Body of pancreas (tissue), 4 donors: ENCODE data around the gene RIMBP3B. TPM values are rescaled to one million over a fixed set of nuclear protein-coding genes. Genes with fewer than 3 reads are reported as not detected.
A peak's percentile ranks its signal among the peaks of the same experiment; 100 is the strongest.
"Not testable (repeated sequence)": the region's sequence is repeated elsewhere in the genome, so short reads cannot be mapped to it uniquely, and the experiment has no call there.

Source experiments
- ATAC-seq: fragments of 150-250 bp; one replicate; pipeline ENCODE4 v1.9.1; 2016
- DNase-seq, 4 donors: peaks; one replicate each; pipeline ENCODE4 v3.0.0-alpha.2; 2019
- H3K27ac ChIP-seq, 4 donors: fragments of 200-600 bp; sonication (generic); 1 replicate in 3 of 4; 2 replicates in 1 of 4; pipeline versions ENCODE4 v1.5.1 to v1.6.1; 2016 to 2019; ENCODE audit warnings: mild to moderate bottlenecking in 1 of 4, mixed read lengths in 1 of 4, moderate library complexity in 1 of 4
- H3K27me3 ChIP-seq, 2 donors: fragments of 200-600 bp; sonication (generic); one replicate each; pipeline ENCODE4 v1.6.0; 2016; ENCODE audit warnings: mild to moderate bottlenecking in 1 of 2
- H3K36me3 ChIP-seq, 2 donors: fragments of 200-600 bp; sonication (generic); replicated peaks in 1 of 2; 2 replicates each; pipeline ENCODE4 v1.5.1; 2016; ENCODE audit warnings: low read depth in 2 of 2; ENCODE audit not compliant: insufficient read depth in 1 of 2
- H3K4me1 ChIP-seq: fragments of 200-600 bp; sonication (generic); one replicate; pipeline ENCODE4 v1.6.0; 2016
- H3K4me3 ChIP-seq, 2 donors: fragments of 200-600 bp; sonication (generic); 1 replicate in 1 of 2; 2 replicates in 1 of 2; pipeline ENCODE4 v1.5.1; 2016 to 2019
- H3K9me3 ChIP-seq, 3 donors: fragments of 200-600 bp; sonication (generic); 1 replicate in 2 of 3; 2 replicates in 1 of 3; pipeline ENCODE4 v1.5.1; 2016
- WGBS, 2 donors: methylation state at CpG; one replicate each; pipeline ENCODE4 v1.1.5; 2017; 5-methylcytosine and 5-hydroxymethylcytosine counted together
- intact Hi-C: fragments of 100-400 bp; cut with DNase I; formaldehyde crosslinking; loops from one replicate; pipeline ENCODE4 v1.15.1; 2023
- total RNA-seq, 2 donors: library from RNA; depleted of rRNA; stranded (reverse); fragments of >200 nt; gene quantifications; one replicate each; pipeline ENCODE4 v1.1.0, GENCODE V29; 2016

Gene RIMBP3B
- total RNA-seq, 2 donors from 2014 or later: not detected

DNA sequence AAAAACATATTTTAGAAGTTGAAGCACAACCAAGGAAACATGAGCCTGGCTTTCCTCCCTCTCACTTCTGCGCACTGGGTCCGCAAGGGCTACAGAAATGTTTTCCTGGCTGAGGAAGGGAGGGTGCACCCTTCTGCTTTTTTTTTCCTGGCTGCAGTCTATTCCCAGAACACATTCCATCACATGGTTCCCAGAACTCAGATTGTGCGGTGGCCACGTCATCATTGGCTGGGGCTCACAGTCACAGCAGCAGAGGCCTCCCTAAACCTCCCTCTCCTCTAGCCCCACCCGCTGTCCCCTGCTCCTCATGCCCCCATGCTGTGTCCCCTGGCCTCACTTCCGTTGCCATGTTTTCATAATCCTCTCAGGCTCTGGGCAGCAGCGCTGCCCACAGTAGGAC lies 5.9 kb downstream of the RIMBP3B start:
- WGBS, 2 donors: no CpG with 5 or more reads among the region's 7 CpGs
- H3K4me1 ChIP-seq, H3K4me3 ChIP-seq, H3K36me3 ChIP-seq, DNase-seq, H3K27ac ChIP-seq, H3K9me3 ChIP-seq, intact Hi-C loops, H3K27me3 ChIP-seq, ATAC-seq: not testable (repeated sequence)

DNA sequence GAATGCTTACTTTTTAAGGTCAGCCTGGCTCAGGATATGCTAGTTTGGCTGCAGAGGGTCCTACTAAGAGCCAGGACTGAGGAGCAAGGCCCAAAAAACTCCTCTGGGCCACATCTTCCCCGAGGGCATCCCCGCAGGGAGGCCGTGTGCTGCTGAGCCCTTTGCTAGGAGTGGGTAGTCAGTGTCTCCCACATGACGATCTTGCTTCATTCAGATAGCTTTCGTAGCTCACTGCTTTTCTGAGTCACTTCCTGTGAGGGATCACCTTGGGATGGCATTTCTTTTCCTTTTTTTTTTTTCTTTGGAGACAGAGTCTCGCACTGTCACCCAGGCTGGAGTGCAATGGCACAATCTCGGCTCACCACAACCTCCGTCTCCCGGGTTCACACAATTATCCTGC lies 6.5 kb downstream of the RIMBP3B start:
- WGBS, 2 donors: no CpG with 5 or more reads among the region's 9 CpGs
- DNase-seq, H3K36me3 ChIP-seq, H3K4me1 ChIP-seq, H3K9me3 ChIP-seq, H3K27me3 ChIP-seq, H3K27ac ChIP-seq, H3K4me3 ChIP-seq, intact Hi-C loops, ATAC-seq: not testable (repeated sequence)

DNA sequence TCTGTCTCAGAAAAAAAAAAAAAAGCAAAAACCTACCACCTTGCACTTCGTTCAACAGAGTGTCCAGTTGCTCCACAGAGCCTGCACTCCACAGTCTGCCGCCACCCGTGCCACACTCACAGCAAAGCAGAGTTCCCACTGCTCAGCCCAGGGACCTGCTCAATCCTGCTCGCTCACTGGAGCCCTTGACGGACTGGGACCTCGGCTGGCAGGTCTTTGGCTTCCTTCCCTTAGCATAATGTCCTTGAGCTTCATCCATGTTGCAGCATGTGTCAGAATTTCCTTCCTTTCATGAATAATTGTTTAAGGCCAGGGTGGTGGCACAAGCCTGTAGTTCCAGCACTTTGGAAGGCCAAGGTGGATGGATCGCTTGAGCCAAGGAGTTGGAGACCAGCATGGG lies 11.1 kb downstream of the RIMBP3B start:
- no CpG with 5 or more reads among the region's 7 CpGs for WGBS, 2 donors
- not testable (repeated sequence) for DNase-seq

DNA sequence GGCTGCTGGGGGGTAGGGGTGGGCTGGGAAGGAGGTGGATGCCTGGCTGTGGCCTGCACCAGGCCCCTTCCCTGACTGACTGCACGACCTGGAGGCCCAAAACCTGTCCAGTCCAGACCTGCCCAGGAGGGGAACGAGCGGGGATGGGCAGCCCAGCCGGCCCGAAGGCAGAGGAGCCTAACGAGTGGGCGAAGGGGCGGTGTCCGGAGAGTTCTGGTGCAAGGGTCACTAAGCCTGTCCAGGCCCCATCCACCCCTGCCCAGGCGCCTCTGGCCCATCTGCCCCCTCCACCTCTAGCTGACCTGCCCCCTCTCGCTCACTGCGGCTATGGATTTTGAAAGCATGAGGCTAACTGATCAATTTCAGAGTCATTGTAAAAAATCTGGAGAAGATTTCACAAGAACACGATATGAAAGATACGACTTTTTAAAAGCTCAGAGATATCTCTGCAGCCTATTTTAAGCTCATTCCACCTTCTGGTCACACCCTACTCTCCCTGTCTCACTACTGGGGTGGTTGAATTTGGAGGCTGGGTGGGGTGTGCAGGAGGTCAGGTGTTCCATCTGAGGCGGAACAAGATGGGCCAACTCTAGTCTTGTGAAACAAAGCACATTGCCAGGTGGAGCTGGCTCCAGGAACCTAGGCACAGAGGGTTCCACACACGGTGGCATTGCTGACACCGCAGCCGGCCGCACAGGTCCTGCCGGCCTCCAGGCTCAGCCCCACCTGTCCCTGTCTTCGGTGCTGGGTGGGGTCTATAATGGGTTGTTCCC lies 17.8 kb downstream of the RIMBP3B start:
- no CpG with 5 or more reads among the region's 21 CpGs for WGBS, 2 donors
- H3K4me3 ChIP-seq, DNase-seq, H3K36me3 ChIP-seq, intact Hi-C loops, H3K9me3 ChIP-seq, ATAC-seq, H3K27ac ChIP-seq, H3K27me3 ChIP-seq, H3K4me1 ChIP-seq: not testable (repeated sequence)

More for the DNA sequence above, 11.1 kb downstream of the RIMBP3B start:
- H3K4me1 ChIP-seq, H3K36me3 ChIP-seq, H3K4me3 ChIP-seq, H3K27ac ChIP-seq, intact Hi-C loops, H3K9me3 ChIP-seq, H3K27me3 ChIP-seq: not testable (repeated sequence)
- ATAC-seq: peak; percentile 56

DNA sequence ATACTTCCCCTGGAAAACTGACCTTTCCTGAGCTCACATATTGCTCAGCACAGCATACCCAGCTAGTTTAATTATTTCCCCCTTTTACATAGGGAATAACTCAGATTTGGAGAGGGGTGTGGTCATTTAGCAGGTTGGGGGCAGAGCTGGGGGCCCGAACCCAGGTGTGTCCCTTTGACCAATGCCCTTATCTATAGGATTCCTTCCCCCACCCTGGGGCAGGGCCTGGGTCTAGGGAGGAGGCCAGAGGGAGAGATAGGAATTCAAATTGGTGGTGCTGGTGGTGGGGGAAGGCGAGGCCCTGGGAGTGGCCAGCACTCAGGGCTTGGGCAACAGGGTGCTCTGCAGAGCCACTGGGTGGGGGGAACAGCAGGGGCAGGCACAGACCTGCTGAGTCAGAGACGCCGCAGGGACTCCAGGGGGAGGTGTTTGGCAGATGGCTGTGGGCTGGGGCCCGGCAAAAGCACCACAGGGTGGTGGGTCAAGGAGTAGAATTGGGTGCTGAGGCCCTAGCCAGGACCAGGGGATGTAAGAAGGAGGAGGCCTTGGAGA lies 19.3 kb downstream of the RIMBP3B start:
- WGBS, 2 donors: 86% methylated on average over 1 of the region's 5 CpGs; no CpG with 5 or more reads in 1 of the 2 donors
- intact Hi-C loops, ATAC-seq, H3K27ac ChIP-seq, H3K4me3 ChIP-seq, H3K27me3 ChIP-seq, H3K9me3 ChIP-seq, DNase-seq, H3K4me1 ChIP-seq, H3K36me3 ChIP-seq: not testable (repeated sequence)

DNA sequence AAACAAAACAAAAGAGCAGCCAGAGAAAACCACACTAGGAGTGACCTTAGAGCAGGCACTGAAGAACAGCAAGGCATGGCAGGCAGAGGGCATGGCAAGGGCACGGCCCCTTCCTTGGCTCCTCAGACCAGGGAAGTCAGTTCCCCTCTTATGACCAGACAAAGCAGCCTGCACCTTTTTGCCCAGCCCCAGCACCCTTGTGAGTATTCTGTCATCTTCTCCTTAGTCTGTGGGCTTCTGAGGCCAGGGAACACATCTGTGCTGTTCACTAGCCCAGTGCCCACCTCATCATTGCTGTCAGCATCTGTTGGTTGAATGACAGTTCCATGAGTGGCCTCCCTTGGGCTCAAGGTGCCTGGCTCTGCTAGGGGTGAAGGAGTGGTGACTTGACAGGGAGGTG lies 23.6 kb downstream of the RIMBP3B start:
- not testable (repeated sequence) for H3K4me1 ChIP-seq

DNA sequence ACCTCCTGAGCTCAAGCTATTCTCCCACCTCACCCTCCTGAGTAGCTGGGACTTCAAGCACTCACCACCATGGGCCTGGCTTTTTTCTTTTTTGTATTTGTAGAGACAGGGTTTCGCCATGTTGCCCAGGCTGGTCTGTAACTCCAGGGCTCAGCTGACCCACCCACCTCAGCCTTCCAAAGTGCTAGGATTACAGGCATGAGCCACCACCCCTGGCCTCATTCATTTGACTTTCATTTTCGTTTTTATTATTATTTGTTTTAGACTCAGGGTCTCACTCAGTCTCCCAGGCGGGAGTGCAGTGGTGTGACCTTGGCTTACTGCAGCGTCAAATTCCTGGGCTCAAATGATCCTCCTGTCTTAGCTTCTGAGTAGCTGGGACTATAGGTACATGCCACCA lies 24.2 kb downstream of the RIMBP3B start:
- H3K36me3 ChIP-seq, DNase-seq, H3K4me1 ChIP-seq, ATAC-seq, intact Hi-C loops, H3K27ac ChIP-seq, H3K9me3 ChIP-seq, H3K4me3 ChIP-seq, H3K27me3 ChIP-seq: not testable (repeated sequence)
- WGBS, 2 donors: no CpG with 5 or more reads among the region's 4 CpGs

More for the DNA sequence above, 23.6 kb downstream of the RIMBP3B start:
- H3K9me3 ChIP-seq, H3K27ac ChIP-seq, DNase-seq, H3K4me3 ChIP-seq, ATAC-seq, intact Hi-C loops, H3K27me3 ChIP-seq, H3K36me3 ChIP-seq: not testable (repeated sequence)
- WGBS, 2 donors: 100% methylated on average over 1 of the region's 1 CpG; no CpG with 5 or more reads in 1 of the 2 donors

DNA sequence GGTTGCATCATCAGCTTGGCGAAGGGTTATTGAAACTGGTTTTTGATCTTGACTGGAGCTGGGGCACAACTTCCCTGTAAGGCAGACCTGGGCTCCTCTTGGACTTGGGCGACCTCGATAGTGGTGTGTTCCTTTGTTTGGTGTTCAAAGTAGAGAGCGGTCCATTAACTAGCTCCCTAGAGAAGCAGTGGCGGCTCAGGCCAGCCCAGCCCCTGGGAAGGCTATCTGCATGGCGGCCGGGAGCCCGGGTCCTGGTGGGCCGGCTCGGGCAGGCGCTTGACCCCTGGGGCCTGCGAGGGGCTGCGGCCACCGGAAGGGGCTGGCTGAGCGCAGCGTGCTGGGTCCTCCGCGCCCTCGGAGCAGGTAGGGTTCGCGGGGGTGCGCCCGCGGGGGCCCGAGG lies 32.8 kb downstream of the RIMBP3B start:
- H3K9me3 ChIP-seq, H3K27ac ChIP-seq, H3K4me1 ChIP-seq, H3K4me3 ChIP-seq, ATAC-seq, H3K36me3 ChIP-seq, H3K27me3 ChIP-seq, DNase-seq, intact Hi-C loops: not testable (repeated sequence)
- 32% methylated on average over 6 of the region's 25 CpGs; no CpG with 5 or more reads in 1 of the 2 donors for WGBS, 2 donors

DNA sequence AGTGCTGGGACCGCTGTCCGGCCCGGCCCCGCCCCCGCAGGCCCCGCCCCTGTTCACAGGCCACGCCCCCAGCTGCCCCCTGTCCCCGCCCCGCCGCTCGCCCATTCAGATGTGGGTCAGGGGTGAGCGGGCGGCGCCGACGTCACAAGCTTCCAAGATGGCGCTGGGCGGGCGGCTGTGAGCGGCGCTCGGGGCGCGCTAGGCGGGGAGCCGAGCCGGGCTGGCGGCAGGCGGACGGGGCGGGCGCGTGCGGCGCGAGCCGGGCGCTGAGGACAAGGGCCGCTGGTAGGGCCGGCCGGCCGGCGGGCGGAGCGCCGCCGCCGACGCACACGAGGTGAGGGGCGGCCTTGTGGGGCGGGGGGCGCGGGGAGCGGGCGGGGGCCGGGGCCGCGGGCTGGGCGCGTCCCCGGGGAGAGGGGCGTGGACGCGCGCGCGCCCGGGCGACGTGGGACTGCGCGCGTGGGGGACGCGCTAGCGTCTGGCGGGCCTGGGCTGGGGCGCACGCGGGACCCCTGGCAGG lies 33.7 kb downstream of the RIMBP3B start, which contains the start of gene HIC2:
HIC2 (plus strand) TSS at position 145 of the 520 bp plus-strand sequence. CDS start 25,461 bp downstream, outside the sequence.
- no CpG with 5 or more reads among the region's 81 CpGs for WGBS, 2 donors
- intact Hi-C loops, H3K9me3 ChIP-seq, H3K4me1 ChIP-seq, H3K4me3 ChIP-seq, H3K27ac ChIP-seq, DNase-seq, H3K27me3 ChIP-seq, H3K36me3 ChIP-seq: not testable (repeated sequence)
- peak; percentile 92 for ATAC-seq

DNA sequence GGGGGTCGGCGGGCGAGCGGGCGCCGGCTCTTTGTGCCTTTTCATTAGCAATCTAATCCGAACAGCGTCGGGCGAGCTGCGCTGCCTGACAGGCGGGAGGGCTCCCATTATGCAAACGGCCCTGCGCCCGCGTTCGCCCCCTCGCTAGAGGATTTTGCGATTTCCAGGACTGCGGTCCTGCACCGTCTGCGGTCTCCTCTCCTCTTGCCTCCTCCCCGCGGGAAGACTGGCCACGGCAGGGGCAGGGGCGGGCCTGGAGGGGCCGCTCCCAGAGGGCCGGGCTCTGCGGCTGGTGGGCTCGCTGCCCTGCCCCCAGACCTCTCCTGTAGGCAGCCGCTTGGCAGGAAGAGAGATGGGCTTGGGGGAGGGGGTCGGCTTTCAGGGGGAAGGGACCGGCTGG lies 34.3 kb downstream of the RIMBP3B start:
- H3K4me3 ChIP-seq, H3K4me1 ChIP-seq, H3K36me3 ChIP-seq, H3K9me3 ChIP-seq, intact Hi-C loops, H3K27me3 ChIP-seq, H3K27ac ChIP-seq: not testable (repeated sequence)
- 0% methylated on average over 12 to 19 of the region's 33 CpGs for WGBS, 2 donors
- peak in 3 of 4 donors; percentile 11 to 30 (median 29) for DNase-seq
- ATAC-seq: peak; percentile 28

DNA sequence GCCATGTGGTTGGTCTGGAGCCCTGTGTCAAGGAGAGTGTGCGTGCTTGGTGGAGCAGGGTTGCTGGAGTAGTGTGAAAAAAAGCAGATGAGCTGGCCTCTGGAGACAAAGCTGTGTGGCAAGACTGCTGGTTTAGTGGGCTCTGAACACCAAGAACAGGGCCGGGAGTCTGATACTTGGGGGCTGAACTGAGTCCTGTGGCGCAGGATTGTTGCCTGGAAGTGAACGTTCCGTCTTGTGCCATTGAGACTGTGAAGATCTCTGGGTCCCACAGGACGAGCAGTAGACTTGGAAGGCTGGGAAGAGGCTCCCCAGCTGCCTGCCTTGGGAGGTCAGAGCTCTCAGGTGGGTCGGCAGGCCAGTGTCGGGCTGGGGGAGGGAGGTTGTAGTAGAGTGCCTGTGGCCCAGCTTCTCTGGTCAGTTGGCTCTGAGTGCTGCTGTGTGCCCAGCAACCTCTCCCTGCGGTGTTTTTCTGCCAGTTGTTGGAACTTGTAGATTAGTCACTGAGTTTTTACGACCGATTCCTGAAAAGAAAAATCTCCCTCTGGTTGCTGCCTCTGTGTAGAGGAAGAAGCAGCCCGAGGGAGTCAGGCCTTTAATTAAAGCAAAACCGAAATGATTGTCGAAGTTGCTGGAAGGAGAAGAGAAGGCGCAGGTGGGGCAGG lies 35.6 kb downstream of the RIMBP3B start:
- H3K4me1 ChIP-seq, intact Hi-C loops, H3K9me3 ChIP-seq, H3K4me3 ChIP-seq, ATAC-seq, H3K36me3 ChIP-seq, H3K27me3 ChIP-seq, H3K27ac ChIP-seq: not testable (repeated sequence)
- DNase-seq: peak in 1 of 4 donors; percentile 11
- 100% methylated on average over 3 to 4 of the region's 15 CpGs for WGBS, 2 donors
